GM04504 (cell line): Measurements from ENCODE around the gene KCNT1.

Experiments used
- DNase-seq: peaks from one replicate; pipeline ENCODE4 v3.0.0-alpha.2; 2012; ENCODE audit warnings: low read depth

The KCNT1 gene

DNA sequence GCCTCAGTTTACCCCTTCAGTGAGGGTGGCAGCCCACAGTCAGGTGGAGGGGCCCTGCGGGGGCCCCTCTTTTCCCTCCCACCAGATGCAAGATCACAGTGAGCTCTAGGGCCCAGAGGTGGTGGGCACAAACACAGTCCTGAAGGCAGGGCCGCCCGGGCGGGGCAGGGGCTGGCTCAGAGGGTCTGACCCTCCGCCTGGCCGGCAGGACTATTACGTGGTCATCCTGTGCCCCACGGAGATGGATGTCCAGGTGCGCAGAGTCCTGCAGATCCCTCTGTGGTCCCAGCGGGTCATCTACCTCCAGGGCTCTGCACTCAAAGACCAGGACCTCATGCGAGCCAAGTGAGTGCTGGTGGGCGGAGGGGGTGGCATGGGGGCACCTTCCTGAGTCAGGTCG is 63.4 kb downstream of the KCNT1 start:
- no peak for DNase-seq

DNA sequence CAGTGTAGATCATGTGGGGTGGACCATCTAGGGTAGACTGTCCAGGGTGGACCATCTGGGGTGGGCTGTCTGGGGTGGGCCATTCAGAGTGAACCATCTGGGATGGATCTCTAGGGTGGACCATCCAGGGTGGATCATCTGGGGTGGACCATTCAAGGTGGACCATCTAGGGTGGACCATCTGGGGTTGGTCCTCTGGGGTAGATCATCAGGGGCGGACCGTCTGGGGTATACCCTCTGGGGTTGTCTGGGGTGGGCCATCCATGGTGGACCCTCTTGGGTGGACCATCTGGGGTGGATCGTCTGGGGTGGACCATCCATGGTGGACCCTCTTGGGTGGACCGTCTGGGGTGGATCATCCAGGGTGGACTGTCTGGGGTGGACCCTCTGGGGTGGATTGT is 64.3 kb downstream of the KCNT1 start:
- no peak for DNase-seq

DNA sequence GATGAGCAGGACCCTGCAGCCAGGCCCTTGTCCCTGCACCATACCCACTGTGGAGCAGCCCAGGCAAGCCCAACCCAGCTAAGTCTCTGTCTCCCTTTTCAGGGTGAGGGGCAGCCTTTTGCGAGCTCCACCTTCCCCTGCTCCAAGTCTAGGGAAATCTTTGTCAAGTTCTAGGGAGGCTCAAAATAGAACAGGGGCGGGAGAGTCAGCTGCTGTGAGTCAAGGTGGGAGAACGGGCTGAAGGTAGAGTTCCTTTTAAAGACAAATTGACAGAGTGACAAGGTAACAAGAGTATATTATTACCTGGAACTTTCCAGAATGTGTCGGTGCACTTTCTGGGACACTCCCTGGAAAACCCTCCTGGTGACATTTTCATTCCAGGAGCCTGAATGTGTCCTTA is 64.7 kb downstream of the KCNT1 start:
- DNase-seq = no peak

DNA sequence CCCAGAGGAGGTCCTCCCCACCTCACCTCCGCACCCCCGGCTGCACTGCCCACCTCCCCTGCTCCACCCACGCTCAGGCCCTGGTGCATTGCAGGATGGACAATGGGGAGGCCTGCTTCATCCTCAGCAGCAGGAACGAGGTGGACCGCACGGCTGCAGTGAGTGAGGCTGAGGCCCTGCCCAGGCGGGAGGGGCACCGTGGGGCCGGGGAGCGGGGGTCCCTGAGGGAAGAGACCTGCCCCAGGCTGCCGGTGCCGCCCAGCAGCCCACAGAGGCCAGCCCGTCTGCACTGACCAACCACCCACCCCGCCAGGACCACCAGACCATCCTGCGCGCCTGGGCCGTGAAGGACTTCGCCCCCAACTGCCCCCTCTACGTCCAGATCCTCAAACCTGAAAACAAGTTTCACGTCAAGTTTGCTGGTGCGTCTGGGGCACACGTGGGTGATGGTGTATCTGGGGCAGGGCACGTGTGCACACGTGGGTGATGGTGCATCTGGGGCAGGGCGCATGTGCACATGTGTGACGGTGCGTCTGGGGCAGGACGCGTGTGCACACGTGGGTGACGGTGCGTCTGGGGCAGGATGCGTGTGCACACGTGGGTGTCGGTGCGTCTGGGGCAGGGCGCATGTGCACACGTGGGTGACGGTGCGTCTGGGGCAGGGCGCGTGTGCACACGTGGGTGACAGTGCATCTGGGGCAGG is 66.7 kb downstream of the KCNT1 start:
- no peak for DNase-seq

DNA sequence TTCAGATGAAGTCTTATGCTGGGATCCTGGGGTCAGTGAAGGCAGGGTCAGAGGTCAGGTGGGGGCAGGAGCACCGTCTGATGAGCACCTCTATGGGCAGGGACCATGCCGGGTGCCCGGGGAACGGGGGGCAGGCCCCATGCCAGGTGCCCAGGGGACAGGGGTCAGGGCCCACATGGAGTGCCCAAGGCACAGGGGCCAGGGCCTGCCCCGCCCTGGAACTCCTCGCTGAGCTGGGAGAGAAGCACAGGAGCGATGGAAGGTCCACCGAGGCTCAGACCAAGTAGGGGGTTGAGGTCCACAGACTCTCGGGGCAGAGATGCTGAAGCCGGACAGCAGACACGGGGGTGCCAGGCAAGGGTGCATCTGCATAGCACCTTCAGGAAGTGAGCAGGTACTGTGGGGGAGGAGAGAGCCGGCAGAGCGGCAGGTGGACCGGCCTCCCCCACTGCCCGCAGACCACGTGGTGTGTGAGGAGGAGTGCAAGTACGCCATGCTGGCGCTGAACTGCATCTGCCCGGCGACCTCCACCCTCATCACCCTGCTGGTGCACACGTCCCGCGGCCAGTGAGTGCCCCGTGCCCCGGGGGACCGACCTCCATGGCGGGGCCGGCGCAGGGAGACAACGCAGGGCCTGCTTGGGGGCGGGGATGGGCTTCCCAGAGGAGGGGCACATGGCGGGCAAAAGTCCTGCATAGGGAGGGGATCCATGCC is 67.7 kb downstream of the KCNT1 start:
- no peak for DNase-seq

DNA sequence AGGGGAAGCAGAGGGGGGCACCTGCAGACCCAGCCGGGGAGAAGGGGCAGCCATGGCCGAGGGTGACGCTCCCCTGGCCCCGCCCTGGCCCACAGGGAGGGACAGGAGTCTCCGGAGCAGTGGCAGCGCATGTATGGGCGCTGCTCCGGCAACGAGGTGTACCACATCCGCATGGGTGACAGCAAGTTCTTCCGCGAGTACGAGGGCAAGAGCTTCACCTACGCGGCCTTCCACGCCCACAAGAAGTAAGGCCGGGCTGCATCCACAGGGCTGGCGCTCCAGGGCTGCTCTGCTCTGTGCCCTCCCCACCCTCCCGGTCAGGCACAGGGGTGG is 68.2 kb downstream of the KCNT1 start:
- no peak for DNase-seq

DNA sequence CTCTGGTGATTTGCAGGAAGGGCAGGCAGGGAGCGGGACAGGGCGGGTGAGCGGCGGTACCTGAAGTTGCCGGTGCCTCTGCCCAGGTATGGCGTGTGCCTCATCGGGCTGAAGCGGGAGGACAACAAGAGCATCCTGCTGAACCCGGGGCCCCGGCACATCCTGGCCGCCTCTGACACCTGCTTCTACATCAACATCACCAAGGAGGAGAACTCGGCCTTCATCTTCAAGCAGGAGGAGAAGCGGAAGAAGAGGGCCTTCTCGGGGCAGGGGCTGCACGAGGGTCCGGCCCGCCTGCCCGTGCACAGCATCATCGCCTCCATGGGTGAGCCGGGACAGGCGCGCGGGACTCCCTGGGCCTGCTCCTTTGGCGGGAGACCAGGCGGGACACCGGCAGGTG is 68.8 kb downstream of the KCNT1 start:
- DNase-seq = no peak

DNA sequence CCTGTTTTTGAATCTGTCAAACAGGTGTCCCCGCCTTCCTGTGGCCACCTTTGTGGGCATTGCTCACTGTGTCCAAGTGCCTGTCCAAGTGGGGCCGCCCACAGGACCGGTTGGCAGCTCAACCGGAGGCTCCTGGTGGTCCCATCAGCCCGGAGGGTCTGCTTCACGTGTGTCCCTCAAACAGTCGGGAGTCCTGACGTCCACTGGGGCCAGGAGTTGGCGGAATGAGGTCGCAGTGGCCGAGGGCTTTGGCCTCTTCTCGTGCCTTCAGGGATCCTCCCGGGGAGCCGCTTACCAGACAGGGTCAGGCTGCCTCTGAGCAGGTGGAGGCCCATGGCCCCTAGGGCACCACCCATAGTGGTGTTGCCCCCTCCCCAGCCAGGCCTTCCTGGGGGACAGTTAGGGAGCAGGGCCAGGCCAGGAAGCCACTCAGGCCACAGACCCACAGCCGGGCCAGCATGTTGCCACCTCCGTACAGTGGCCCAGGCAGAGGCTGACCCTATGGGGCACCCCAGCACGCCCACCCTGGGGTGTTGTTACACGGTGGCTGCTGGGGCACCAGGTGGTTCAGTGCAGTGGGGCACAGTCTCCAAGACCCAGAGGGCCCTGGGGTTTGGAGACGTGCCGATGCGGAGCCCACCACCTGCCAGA is 69.5 kb downstream of the KCNT1 start:
- DNase-seq = no peak

DNA sequence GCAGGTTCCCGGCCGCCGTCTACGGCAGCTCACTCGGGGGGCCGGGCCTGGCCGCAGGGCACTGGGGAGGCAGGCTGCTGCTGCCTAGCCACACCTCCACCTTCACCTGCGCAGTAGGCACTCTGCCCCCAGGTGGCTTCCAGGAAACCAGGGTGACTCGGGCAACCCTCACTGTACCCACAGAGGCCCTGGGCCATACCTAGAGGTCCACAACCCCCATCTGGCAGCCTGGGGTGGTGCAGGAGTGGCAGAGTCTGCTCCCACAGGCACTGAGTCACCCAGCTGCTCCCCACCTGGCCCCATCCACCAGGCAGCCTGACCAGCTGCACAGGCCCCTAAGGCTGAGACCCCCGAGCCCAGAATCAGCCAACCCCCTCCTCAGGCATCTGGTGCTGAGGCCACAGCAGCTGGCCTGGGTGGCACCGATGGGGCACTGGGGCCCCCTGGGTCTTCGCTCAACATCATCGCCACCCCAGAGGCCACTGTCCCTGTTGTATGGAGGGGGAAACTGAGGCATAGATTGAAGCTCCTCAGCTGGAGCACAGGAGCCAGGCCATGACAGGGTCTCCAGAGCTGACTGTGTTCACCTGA is 70.2 kb downstream of the KCNT1 start:
- no peak for DNase-seq

DNA sequence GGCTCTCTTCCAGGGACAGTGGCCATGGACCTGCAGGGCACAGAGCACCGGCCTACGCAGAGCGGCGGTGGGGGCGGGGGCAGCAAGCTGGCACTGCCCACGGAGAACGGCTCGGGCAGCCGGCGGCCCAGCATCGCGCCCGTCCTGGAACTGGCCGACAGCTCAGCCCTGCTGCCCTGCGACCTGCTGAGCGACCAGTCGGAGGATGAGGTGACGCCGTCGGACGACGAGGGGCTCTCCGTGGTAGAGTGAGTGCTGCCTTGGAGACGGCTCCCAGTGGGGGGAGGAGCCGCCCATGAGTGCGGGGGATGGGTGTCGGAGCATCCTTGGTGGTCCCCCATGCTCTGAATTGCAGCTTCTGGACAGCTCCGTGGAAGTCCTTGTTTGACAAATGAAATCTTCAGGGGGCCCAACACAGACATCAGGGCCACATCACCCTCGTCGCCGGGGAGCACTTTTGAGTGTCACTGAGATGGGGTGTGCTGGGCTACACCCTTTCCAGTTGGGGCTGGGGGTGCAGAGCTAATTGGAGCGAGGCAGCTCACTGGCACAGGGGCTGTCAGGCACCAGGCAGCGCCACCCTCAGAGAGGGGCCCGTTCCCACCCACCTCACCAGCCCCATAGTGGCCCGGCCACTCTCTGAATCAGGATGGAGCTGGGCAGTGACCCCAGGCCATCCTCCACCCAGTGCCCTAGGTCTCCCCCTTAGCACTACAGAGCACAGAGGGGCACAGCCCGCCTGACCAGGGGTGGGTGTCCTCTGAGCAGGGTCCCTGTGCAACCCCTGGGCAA is 70.9 kb downstream of the KCNT1 start:
- no peak for DNase-seq

DNA sequence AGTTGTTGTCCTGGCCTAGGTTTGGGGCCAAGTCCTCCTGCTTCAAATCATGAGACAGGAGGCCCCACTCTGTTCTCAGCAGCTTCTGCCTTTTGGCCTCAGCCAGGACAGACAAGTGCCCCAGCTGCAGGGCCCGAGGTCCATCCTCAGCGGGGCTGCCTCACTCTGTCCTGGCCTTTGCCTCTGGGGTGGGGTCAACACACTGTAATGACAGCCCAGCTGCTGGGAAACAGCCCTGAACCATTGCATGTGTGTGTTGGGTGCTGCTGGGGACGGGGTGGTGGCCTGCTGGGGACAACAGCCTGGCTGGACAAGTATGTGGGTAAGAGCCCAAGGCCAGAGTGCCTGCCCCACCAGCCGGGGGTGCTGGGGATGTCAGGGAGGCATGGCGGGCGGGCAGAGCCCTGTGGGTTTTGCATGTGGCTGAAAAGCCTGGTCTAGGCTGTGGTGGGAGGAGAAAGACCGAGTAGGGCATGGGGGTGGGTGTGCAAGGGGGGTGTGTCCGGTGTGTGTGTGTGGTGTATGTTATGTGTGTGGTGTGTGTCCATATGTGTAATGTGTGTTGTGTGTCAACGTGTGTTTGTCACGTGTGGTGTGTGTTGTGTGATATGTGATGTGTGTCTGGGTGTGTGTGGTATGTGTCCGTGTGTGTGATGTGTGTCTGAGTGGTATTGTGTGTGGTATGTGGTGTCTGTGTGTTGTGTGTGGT is 71.7 kb downstream of the KCNT1 start:
- no peak for DNase-seq

DNA sequence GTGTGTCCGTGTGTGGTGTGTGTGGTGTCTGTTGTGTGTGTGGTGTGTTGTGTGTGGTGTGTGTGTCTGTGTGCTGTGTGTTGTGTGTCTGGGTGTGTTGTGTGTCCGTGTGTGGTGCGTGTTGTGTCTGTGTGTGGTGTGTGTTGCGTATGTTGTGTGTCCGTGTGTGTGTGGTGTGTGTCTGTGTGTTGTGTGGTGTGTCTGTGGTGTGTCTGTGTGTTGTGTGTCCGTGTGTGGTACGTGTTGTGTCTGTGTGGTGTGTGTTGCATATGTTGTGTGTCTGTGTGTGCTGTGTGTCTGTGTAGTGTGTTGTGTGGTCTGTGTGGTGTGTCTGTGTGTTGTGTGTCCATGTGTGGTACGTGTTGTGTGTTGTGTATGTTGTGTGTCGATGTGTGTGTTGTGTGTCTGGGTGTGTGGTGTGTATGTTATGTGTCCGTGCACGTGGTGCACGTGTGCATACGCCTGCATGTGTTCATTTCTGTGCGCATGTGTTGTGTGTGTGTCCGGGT is 72.3 kb downstream of the KCNT1 start:
- no peak for DNase-seq

DNA sequence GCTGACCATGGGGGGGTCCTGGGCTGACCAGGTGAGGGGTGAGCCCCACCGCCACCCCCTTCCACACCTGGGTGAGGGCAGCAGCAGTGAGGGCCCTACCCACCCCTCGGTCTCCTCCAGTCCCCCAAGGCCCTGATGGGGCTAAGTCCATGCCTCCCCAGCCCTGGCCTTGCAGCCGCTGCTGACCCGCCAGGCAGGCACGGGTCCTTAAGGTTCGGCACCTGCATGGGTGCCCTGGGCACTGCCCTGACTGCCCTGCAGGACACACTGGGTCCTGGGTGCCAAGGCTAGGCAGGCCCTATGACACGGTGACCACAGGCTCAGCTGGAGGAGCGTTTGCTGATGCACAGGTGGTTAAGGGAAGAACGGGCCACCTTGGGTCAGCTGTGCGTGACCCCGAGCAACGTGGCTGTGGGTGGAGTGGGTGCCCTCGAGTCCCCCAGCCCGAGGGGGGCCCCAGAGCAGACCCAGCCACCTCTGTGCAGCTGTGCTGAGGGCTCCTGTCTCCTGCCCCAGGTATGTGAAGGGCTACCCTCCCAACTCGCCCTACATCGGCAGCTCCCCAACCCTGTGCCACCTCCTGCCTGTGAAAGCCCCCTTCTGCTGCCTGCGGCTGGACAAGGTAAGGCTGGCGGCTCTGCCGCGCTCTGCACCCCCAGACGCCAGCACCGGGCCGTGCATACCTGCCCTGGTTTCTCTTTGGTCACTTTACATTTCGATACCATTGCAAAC is 73.0 kb downstream of the KCNT1 start:
- DNase-seq = no peak

DNA sequence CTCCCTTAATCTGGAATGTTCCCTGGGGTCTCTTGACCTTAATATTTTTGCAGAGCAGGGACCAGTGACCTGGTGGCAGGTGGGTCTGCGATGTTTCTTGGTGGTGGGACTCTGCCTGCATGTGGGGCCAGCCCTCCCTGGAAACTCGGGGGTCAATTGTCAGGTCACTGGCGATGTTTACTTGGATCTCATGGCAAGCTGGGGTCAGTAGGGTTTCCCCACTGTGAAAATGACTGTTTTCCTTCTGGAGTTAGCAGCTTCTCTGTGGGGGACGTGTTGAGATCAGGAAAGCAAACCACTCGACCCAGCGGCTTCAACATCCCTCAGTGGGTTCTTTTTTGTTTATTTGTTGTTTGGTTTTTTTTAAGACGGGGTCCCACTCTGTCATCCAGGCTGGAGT is 73.9 kb downstream of the KCNT1 start:
- DNase-seq = no peak

DNA sequence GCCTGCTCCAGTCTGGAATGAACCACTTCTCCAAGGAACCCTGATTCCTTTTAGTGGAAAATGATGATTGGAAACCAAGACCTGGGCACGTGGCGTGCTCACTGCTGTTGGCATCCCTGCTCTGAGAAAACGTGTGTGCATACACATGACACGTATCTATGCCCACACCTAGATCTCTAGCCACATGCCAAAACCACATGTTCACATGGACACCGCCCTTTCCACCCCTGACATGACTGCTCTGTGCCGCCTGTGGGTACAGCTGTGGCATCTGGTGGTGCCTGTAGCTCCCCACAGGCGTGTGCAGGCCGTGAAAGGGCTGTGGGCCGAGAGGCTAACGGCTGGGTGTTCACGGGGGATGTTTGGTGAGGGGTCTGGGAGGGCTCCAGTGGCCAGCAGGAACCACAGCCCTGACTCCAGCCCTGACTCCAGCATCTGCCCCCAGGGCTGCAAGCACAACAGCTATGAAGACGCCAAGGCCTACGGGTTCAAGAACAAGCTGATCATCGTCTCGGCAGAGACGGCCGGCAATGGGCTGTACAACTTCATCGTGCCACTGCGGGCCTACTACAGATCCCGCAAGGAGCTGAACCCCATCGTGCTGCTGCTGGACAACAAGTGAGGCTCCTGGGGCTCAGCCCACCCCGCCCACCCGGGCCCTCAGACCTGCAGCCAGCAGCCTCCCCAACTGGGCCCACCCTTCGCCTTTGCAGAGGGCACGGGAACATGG is 75.1 kb downstream of the KCNT1 start:
- no peak for DNase-seq

DNA sequence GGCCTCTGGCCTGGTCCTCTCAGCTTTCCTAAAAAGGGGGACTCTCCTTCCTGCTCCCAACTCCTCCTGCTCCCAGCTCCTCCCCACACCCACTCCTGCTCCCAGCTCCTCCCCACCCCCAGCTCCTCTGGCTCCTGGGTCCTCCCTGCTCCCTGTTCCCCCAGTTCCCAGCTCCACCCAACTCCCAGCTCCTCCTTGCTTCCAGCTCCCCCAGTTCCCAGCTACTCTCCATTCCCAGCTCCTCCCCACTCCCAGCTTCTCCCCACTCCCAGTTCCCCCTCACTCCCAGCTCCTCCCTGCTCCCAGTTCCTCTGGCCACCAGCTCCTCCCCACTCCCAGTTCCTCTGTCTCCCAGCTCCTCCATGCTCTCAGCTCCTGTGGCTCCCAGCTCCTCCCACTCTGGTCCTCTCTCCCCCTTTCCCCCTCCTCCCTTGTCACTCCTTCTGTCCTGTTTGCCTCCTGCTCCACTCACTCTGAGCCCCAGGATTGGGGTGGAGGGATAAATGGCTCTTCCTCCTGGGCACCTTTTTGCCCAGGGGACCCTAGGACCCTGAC is 75.7 kb downstream of the KCNT1 start:
- no peak for DNase-seq

DNA sequence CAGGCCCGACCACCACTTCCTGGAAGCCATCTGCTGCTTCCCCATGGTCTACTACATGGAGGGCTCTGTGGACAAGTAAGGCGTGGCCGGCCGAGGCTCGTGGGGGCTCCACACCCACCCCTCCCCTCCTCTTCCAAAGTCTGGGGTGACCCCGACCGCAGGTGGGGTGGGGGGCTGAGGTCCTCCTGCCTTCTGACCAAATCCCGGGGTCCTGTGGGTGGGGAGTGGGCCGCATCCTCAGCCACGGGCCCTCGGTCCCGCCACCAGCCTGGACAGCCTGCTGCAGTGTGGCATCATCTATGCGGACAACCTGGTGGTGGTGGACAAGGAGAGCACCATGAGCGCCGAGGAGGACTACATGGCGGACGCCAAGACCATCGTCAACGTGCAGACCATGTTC is 76.4 kb downstream of the KCNT1 start:
- no peak for DNase-seq

DNA sequence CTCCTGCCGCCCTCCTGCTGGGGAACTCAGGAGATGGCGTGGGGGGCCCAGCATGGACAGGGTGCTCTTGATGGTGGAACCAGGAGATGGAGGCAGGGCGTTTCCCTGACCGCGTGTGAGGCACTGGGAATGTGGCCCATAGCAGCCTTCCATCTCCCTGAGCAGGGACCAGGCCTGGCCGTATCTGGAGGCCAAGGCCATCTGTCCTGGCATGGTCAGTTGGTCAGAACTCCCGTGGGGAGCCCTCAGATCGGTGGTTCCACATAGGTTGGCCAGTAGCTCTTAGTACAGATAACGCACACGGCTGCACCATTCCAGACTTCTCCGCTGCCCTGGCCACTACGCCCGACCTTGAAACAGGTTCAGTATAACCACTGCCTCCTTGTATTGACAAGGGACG is 77.6 kb downstream of the KCNT1 start:
- DNase-seq = no peak

DNA sequence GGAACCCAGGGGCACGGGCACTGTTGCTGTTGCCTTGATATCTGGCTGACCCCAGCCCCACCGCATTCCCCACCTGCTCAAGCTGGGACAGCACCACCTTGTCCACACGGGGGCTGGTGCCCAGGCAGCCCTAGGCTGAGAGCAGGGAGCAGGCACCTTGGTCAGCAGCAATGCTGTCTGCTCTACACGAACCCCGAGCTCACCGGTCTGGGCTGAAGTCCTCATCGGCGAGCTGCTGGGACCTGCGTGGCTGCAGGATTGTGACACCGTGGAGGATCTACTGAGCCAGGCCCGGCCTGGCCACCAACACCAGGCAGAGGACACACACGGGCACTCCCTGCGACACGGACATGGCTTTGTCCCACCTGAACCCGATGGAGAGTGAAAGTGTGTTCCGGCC is 78.1 kb downstream of the KCNT1 start:
- no peak for DNase-seq

DNA sequence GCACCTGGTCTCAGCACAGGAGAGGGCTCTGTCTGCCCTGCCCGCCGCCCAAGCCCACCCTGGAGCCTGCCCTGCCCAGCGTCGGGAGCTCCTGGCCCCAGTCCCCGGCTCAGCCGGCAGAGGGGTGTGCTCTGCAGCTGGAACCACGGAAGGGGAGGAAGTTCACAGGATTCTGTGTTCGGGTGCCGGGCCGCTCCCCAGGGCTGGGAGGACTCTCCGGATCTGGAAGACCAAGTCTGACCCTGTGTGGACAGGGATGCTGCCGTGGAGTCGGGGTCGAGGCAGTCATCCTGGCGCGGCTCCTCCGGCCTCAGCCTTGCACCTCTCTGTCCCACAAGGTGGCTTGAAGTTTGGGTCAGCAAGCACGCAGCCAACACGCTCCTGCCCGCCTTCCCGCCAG is 78.6 kb downstream of the KCNT1 start:
- DNase-seq = no peak
